GM21423 (cell line): ENCODE results near the gene BSG.
A peak's percentile ranks its signal among the peaks of the same experiment; 100 is the strongest.
"Not testable (repeated sequence)": the region's sequence is repeated elsewhere in the genome, so short reads cannot be mapped to it uniquely, and the experiment has no call there.

Source experiments
- ATAC-seq: cut with Tn5 transposase; IDR thresholded peaks from one replicate; pipeline ENCODE4 v1.9.1; 2021; ENCODE audit warnings: mild to moderate bottlenecking, moderate library complexity; ENCODE audit not compliant: unreplicated experiment

The BSG gene

GRCh38 chr19:617551-618246 lies 45.3 kb downstream of the BSG start:
- no peak for ATAC-seq

DNA sequence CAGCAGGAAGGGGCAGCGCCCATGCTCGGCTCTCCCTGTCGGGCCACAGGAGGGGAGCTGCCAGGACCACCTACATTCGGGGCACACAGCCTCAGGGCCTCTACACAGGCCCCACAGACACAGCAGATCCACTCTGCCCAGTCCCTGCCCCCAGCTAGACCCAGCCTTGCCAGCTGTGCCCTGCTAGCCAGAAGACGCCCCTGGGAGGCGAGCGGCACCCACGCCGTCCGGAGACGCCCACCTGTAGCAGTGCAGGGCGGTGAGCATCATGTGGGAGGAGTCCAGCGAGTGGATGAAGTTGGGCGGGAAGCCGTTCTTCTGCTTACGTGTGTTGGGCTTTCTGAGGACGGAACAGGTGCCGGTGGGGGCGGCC lies 45.8 kb downstream of the BSG start:
- no peak for ATAC-seq

- ATAC-seq = no peak
Measured at GRCh38 chr19:618674-619285, 46.4 kb downstream of the BSG start.

GRCh38 chr19:619286-620002 lies 47.0 kb downstream of the BSG start:
- ATAC-seq = no peak

DNA sequence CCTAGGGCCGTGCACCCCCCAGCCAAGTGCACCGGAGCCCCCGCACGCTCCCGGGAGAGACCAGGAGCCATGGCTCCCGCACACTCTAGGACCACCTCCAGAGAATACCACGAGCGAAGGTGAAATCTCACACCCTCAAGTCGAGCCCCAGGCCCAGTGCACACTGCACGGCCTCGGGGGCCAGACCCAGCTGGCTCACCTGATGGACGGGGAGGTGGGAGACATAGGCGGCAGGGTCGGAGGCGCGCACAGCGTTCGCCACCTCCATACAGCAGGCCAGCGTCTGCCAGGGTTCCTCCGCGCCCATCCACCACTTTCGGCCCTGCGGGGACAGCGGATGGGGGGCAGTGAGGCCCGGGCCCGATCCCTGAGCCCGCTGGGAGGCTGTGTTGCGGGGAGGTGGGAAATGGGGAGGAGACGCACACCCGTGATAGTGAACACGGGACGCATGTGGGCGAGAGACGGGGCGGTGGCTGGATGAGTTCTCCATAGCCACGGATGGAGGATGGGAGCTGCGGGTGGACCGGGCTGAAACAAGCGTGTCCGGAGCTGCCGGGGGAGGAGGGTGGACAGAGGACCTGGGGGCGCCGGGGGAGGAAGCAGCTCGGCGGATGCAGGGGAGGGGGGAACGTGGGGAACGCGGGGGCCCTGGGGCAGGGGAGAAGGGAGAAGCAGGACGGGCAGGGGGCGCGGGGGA lies 47.9 kb downstream of the BSG start:
- no peak for ATAC-seq

DNA sequence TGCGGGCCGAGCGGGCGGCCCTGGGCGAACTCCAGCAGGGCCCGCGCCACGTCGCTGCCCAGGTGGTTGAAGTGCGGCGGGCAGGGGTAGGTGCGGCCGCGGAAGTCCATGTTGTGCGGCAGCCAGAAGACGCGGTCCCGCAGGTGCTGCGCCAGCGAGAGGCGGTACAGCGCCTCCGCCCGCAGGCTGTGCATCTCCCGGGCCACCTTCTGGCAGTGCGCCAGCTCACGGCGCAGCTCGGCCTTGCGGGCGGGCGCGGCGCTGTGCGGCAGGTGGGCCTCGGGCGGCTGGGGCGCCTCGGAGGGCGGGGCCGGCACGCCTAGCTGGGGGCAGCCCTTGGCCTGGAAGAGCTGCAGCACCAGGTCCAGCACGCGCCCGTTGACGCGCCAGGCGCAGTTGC lies 48.8 kb downstream of the BSG start:
- not testable (repeated sequence) for ATAC-seq

- ATAC-seq = no peak
Measured at GRCh38 chr19:621819-622218, 49.4 kb downstream of the BSG start.

DNA sequence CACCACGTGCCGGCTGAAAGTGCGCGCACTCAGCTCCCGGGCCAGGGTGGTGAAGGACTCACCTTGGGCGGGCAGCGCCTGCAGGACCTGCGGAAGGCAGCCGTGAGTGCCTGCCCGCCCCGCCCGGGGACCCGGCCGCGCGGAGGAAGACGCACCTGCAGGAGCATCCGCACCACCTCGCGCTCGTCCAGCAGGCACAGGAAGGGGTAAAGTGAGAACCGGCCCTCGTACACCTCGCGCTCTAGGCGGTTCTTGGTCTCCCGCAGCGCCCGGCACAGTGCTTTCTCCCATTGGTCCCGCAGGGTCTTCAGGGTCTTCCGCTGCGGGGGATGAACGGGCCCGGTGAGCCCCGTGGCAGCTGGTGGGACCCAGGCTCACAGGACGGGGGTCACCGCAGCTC lies 50.3 kb downstream of the BSG start:
- no peak for ATAC-seq

GRCh38 chr19:623175-623916 lies 51.0 kb downstream of the BSG start:
- ATAC-seq = no peak

DNA sequence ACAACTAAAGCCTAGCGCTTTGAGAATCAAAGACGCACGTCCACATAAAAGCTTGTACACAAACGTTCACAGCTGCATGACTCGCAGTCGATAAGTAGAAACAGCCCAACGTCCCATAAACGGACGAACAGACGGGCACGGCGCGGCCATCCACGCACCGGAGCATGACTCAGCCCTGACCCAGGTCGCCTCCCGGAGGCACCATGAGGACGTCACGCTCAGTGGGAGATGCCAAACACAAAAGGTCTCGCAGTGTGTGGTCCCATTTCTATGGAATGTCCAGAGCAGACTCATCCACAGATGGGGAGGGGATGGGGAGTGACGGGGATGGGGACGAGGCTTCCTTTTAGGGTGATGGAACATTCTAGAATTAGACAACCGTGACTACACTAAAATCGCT lies 51.6 kb downstream of the BSG start:
- no peak for ATAC-seq

- no peak for ATAC-seq
Measured at GRCh38 chr19:624433-625109, 52.2 kb downstream of the BSG start.

DNA sequence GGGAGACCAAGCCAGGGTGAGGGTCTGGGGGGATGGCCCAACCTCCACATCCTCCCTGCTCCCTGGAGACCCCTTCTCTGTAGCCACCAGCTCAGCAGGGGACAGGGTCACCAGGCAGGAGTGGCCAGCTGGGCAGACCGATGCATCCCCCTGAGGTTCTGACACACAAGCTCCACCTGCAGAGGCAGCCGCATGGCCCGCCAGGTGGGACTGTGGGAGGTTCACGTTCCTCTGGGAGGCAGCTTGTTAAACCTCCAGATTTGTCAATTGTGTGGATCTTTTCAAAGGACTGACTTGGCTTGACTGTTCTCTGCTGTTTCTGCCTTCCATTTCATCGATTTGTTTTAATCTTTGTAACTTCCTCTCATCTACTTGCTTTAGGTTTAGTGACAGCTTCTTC lies 52.9 kb downstream of the BSG start:
- no peak for ATAC-seq

- not testable (repeated sequence) for ATAC-seq
Measured at GRCh38 chr19:626566-626965, 54.2 kb downstream of the BSG start.

GRCh38 chr19:628168-628567 lies 55.8 kb downstream of the BSG start:
- no peak for ATAC-seq

- ATAC-seq = not testable (repeated sequence)
Measured at GRCh38 chr19:629515-629914, 57.1 kb downstream of the BSG start.

DNA sequence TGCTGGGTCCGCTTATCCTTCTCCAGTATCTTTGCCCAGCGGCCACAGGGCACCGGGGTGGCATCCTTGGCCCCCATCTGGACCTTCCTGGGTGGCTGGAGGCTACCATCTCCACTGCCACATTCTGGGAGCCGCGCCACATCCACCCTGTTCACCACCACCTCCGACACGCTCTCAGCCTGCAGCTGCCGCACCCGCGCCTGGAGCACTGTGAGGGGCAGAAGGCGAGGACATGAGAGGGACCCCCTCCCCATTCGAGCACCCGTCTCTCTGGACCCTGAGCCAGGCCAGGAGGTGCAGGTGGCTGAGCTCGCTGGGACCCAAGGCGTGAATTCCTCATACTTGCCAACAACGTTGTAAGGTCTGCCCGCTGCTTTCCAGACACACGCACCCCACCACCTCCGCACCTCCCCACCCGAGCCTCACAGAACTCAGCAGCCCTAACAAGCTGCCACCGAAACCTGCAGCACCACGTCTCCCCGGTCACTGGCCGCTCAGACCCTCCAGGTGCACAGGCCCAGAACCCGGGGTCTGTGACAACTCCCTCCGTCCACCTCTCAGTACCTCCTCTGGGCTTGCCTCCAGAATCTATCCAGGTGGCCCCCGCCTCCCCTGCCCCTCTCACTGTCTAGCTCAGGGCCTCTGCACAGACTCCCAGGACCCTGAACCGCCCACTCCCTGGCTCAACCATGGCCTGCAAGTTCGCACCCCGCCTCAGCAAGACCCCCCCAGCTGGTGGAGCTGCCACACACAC lies 57.7 kb downstream of the BSG start:
- ATAC-seq = no peak

GRCh38 chr19:632579-633067 lies 60.2 kb downstream of the BSG start:
- peak; percentile 8 for ATAC-seq
